ENCODE data around the gene CIROP.
"Not testable (repeated sequence)": the region's sequence is repeated elsewhere in the genome, so short reads cannot be mapped to it uniquely, and the experiment has no call there.

CIROP gene

DNA sequence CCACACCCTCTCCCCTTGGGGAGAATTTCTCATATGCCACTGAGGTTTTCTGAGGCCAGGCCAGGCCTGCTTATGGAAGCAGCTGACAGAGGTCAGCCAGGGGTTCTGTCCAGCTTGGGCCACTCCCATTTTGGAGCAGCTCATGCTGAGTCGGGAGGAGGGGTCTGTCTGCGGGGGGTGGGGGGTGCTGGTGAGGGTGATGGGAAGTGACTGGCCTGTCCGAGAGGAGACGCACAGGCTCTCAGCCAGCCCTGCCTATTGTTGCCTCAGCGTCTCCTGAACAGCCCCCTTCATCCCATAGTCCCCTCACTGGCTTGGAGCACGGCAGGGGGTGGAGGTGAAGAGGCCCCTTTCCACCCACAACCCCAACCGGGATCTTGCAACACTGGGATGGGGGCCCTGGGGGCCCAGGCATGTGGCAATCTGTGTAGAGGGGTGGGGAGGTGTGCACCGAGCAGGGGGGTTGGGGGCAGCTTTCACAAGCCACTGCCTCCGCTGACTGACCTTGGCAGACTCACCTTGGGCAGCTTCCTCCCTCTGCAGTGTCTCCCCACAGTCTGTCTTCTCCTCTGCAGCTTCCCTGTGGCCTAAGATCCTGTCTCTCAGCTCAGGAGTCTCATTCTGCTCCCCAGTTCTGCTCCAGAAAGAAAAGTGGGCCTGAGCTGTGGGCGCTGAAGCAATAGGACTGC, 8.8 kb upstream of the CIROP start:
- DNase-seq, result no peak

GRCh38 chr14:23112359-23113178, 7.8 kb upstream of the CIROP start:
- DNase-seq, result no peak

DNA sequence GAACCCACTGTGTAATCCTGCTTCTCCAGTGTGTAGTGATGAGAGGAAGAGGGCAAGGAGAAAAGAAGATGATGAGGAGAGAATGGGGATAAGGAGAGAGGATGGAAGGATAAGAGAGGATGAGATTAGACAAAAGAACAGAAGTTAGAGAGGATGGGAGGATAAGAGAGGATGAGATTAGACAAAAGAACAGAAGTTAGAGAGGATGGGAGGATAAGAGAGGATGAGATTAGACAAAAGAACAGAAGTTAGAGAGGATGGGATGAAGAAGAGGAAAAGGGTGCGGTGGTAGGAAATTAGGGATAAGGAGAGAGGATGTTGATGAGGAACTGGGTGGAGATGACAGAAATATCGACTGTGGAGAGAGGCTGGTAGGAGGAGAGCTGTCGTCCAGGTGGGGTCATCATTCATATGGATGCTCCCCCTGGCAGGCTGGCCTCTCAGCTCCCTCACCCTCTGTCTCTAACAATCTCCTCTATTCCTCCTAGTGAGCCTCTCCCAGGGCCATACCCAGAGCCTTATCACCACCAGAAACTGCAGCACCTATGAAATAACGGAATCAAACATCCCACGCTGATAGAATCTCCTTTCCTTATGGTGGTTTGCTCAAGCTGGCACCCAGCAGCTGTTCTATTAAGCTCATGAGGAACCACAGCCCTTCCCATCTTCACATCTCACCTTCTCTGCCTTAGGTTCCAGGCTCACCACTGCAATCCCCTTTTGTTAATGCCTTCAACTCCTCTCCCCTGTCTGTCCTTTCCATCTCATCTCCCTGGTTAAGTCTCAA, 6.0 kb upstream of the CIROP start:
- no peak for DNase-seq

GRCh38 chr14:23109769-23110168, 5.0 kb upstream of the CIROP start:
- no peak for DNase-seq

DNA sequence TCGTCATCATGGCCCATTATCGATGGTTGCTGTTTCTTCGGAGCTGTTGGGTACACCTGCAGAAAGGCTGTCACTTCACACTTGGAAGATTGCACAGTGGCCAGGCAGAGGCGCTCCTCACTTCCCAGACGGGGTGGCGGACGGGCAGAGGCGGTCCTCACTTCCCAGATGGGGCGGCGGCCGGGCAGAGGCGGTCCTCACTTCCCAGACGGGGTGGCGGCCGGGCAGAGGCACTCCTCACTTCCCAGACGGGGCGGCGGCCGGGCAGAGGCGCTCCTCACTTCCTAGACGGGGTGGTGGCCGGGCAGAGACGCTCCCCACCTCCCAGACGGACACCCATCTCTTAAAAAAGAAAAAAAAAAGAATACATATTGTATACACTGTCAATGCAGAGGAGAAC, 3.4 kb upstream of the CIROP start:
- DNase-seq, result not testable (repeated sequence)

- not testable (repeated sequence) for DNase-seq
Observed at GRCh38 chr14:23107620-23108019, 2.8 kb upstream of the CIROP start.

DNA sequence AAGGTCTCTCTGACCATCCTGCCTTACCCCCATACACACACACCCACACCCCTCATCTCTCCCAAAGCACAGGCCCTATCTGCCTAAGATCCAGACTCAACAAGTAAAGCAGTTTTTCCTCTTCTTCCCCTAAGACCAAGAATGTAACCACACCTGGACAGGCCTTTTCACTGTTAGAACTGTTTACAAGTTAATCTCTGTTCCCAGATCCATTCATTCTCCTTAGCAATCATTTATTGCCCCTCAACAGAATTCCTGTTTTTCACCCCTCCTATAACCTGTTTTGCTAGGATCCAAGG, 1.9 kb upstream of the CIROP start:
- no peak for DNase-seq

DNA sequence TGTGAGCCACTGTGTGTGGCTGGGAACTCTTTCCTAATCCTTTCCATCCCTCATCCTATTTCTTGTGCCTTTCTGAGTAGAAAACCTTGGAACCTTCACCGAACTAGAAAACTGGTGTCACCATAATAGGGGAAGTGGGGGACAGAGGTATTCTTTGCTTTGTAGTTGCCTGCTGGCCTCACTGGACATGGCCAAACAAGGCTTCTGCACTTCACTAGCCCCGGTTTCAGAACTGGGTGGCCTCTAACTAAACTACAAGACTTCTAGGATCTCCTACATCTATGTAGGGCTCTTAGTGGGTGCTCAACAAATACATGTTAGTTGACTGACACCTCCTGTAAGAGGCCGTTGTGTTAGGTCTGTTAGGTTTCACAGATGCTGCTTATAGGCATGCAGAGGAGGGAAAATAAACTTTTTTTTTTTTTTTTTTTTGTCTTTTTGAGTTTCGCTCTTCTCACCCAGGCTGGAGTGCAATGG, 597 bp upstream of the CIROP start:
- DNase-seq, result no peak

DNA sequence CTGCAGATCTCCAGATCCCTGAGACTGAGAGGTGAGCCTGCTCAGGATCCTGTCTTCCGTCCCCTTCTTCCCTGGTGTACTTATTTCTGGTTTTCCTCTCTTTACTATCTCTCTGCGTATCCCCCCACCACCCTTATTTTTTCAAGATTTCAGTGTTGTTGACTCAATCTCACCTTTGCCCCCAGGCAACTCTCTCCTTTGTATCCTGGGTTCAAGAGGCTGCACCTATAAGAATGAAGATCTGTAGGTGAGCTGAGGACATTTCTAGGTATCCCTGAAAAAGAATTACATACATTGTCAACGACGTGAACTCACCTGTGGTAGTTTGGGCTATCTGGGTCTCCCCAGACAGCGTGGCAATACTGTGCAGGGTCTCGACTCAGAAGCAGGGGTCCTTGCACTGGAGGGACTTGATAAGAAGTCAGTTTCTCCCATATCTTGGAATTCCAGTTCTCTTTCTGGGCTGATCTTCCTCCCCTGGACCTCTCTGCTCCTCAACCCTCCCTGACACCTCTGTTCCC, 659 bp downstream of the CIROP start:
- no peak for DNase-seq

- no peak for DNase-seq
Observed at GRCh38 chr14:23103581-23103980, 1.2 kb downstream of the CIROP start.

DNA sequence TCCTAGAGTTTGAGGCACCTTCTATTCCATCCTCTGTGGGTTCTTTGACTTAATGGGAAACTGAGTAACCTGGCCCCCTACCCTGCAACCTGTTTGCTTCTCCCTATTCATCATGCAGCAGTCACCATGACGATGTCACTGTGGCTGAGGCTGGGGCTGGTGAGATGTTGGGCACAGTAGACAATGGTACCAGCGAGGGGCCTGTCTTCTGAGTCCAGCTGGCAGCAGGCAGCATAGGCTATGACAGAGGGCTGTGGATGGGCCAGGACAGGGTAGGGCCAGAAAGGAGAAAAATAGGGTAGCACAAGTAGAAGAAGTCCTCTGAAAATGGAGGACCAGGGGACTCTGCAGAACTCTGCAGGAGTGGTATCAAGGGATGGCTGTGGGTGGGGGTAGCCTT, 2.0 kb downstream of the CIROP start:
- DNase-seq, result no peak

DNA sequence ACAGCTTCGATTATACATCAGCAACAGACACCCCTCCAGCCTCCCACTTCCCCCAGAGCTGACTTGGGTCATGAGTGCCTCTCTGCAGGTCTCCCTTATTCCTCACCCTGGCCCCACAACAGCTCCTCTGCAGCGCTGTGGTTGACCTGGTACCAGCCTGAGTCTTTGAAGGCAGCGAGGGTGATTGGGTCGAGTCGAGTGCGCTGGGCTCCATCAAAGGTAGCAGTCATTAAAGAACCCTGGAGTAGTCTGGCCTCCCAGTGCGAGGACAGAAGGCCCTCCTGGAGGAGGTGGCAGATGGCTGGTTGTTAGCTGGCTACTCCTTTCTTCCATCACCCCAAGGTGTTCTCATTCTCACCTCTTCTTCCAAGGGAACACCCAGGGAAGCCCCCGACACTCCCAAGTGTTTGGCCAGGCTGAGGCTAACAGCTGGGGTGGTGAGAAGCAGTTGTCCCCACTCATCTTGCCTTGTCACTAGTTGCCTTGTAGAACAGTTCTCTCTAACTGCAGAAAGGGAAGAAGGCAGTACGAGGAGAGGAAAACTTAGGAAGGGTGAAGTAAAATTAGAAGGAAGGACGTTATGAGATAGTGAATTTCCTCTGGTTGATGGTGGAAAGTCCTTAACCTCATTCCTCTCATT, 2.7 kb downstream of the CIROP start:
- no peak for DNase-seq

GRCh38 chr14:23101213-23101970, 3.4 kb downstream of the CIROP start:
- no peak for DNase-seq

DNA sequence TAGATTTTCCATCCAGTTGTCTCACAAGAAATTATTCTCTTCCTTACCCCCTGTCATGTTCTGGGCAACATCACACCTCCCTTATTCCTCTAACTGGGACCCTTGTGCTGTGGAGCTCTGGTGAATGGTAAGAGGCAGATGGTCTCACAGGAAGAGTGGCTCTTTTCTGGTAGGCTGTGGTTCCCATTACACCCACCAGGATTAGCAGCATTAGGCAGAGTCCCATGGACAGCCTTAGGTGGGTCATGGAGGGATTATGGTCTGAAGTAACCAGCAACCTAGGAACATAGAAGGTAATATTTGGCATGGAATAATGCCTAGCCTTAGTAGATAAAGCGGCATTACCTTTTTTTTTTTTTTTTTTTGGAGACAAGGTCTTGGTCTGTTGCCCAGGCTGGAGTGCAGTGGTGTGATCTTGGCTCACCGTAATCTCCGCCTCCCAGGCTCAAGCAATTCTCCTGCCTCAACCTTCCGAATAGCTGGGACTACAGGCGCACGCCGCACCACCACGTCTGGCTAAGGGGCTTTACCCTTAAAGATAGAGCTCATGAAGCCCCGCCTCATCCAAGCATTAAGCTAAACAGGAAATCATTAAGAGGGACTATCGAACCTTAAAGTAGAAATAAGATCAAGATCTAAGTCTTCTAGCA, 5.5 kb downstream of the CIROP start:
- DNase-seq, result no peak

DNA sequence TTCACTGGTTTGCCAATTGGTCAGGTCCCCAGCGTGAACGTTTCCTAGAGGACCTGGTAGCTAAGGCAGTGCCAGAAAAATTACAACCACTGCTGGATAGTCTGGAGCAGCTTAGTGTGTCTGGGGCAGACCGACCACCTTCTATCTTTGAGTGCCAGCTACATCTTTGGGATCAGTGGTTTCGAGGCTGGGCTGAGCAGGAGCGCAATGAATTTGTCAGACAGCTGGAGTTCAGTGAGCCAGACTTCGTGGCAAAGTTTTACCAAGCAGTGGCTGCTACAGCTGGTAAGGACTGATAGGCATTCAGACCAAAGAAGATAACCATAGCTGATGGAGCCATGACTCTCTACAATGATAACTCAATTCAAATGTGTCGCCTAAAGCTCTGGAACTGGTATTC, 7.0 kb downstream of the CIROP start:
- DNase-seq, result no peak

- no peak for DNase-seq
Observed at GRCh38 chr14:23095196-23096108, 9.3 kb downstream of the CIROP start, which contains the start of gene C14orf119. C14orf119 (plus strand) TSS chr14:23095505; CDS start chr14:23097659, 2,154 bp downstream.

DNA sequence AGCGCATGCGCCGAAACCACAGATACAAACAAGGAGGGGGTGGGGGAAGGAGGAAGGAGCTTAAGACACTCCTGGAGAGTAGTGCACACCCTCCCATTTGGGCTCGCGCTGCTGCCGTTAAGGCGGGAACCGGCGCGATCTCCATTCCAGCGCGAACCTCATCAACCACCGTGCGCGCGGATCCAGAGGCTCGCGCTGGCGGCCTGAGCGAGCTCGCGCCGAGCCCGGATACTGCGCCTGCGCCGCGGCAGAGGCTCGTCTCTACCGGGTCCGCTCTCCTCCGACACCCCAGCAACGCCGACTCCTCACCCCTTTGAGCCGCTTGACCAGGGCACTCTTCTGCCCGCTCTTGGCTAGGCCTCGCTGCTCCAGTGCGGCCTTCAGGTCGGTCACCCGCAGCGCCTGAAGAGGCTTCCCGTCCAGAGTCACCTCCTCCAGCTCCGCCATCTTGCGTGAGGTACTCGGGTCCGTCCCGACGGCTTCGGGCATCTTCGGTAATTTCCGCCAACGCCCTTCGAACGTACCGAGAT, 10.1 kb downstream of the CIROP start, which contains the start of gene ACIN1:
Gene ACIN1 (minus strand): TSS at position 471 of the 530 bp plus-strand sequence. CDS start 24 bp downstream, at position 447.
- DNase-seq, result no peak

DNA sequence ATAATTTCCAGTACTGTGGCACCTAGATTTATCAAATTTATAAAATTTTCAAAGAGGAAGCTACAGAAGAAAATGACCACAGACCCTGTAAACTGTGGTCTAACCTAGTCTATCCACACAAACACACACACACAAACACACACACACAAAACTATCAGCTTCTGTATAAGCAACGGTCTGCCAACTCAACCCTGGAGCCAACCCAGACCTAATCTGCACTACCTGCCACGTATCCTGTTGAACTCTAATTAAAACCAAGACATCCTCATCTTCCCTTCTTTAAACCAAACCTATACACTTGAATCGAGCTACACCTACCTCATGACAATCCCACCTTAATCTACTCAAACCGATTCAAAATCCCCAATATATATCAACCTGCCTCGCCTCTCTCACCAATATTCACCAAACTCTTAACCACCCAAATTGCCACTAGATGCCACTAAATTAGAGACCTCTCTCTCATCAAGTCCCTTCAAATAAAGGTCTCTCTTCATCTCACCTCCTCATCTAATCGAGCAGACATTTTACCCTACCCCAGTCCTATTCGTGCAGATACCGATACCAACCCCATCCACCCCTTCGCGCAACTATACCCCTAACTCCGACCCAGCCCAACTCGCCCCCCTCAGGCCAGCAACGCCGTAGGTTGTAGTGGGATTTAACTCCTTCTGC, 10.7 kb downstream of the CIROP start:
- DNase-seq, result no peak

GRCh38 chr14:23093526-23093925, 11.3 kb downstream of the CIROP start:
- DNase-seq, result no peak

All from NCI-H146 (cell line).